Breast epithelium (tissue), 3 donors: Measurements from ENCODE around the gene CHCHD5.

Experiments used
- CTCF ChIP-seq, 3 donors: fragments of 450-650 bp; IDR thresholded peaks; one replicate each; pipeline ENCODE4 v1.5.1; 2016 to 2017; ENCODE audit warnings: antibody characterized with exemption in 3 of 3, mild to moderate bottlenecking in 3 of 3, moderate library complexity in 3 of 3
- POLR2A ChIP-seq: fragments of 450-650 bp; IDR thresholded peaks from one replicate; pipeline ENCODE4 v1.6.1; 2016; ENCODE audit warnings: antibody characterized with exemption, mild to moderate bottlenecking, moderate library complexity
- POLR2AphosphoS5 ChIP-seq, 3 donors: sonication (generic); formaldehyde crosslinking; IDR thresholded peaks; one replicate each; pipeline ENCODE4 v1.6.1; 2017; ENCODE audit warnings: antibody characterized with exemption in 3 of 3

- no peak for TF ChIP-seq CTCF (IDR thresholded peaks at IDR 0.05)
- TF ChIP-seq POLR2A, result no peak
- no peak for TF ChIP-seq POLR2AphosphoS5 (IDR thresholded peaks at IDR 0.05)
These were observed 35.4 kb upstream of the CHCHD5 start for GRCh38 chr2:112548980-112549379.
